NCI-H1417 treated with DMSO at 0.1 percent for 48 hours (cell line): Measurements from ENCODE around the gene SRPRB.

Experiments
- DNase-seq: peaks from one replicate; lab custom pipeline; 2025; lab: John Stamatoyannopoulos, UW

The SRPRB gene

GRCh38 chr3:133868758-133869475 lies 63.3 kb downstream of the SRPRB start:
- no peak for DNase-seq

- no peak for DNase-seq
Measured at GRCh38 chr3:133869586-133869985, 64.0 kb downstream of the SRPRB start.

GRCh38 chr3:133870822-133871221 lies 65.2 kb downstream of the SRPRB start:
- no peak for DNase-seq
